GM19463 (cell line): ENCODE results near the gene GNG13.

Experiments
- ATAC-seq: cut with Tn5 transposase; IDR thresholded peaks from one replicate; pipeline ENCODE4 v1.9.1; 2021; ENCODE audit warnings: mild to moderate bottlenecking, moderate library complexity; ENCODE audit not compliant: unreplicated experiment

The GNG13 gene

DNA sequence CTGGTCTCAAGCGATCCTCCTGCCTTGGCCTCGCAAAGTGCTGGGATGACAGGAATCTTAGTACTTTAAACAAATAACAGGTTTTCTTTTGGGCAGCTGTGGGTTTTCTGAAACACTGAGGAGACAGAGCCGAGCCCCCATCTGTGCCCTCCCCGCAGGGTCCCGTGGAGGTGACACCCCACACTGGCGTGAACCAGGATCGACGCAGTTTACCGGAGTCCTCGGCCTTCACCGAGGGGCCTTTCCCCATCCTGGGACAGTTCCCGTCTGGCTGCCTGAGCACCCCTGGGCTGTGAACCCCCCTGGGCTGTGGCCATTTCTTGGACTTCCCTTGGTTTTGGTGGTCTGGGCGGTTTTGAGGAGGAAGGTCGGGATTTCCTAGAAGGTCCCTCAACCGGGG, 15.3 kb upstream of the GNG13 start:
- ATAC-seq = no peak

DNA sequence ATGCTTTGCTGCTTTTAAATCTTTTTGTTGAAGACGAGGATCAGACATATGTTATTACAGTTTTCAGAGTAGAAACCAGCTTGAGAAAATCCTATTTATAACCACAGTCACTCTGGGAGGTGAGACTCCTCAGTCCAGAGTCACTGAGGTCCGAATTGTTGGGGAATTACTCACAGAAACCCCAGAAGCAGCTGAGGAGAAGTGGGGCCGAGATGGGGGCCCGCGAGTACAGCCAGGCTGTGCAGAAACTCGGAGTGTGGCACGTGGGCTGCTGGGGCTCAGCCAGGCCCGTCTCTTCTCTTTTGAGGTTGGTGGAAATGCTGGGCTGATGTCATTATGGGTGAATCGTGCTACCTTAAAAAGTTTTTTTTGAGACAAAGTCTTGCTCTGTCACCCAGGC, 14.4 kb upstream of the GNG13 start:
- ATAC-seq = no peak

DNA sequence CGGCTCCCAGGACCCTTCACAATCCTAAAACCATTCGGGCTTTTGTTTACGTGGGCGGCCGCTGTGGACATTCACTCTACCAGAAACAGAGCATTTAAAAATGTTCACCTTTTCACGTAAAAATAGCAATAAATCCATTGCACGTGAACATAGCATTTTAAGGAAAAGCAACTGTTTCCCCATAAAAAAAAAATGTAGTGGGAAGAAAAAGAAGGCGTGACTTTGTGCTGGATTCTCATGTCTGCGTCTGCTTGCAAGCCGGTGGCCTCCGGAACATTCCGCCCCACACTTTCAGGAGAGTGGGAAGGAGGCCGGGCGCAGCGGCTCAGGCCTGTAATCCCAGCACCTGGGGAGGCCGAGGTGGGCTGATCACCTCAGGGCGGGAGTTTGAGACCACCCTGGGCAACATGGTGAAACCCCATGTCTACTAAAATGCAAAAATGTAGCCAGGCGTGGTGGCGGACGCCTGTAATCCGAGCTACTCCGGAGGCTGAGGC, 13.4 kb upstream of the GNG13 start:
- ATAC-seq = no peak

DNA sequence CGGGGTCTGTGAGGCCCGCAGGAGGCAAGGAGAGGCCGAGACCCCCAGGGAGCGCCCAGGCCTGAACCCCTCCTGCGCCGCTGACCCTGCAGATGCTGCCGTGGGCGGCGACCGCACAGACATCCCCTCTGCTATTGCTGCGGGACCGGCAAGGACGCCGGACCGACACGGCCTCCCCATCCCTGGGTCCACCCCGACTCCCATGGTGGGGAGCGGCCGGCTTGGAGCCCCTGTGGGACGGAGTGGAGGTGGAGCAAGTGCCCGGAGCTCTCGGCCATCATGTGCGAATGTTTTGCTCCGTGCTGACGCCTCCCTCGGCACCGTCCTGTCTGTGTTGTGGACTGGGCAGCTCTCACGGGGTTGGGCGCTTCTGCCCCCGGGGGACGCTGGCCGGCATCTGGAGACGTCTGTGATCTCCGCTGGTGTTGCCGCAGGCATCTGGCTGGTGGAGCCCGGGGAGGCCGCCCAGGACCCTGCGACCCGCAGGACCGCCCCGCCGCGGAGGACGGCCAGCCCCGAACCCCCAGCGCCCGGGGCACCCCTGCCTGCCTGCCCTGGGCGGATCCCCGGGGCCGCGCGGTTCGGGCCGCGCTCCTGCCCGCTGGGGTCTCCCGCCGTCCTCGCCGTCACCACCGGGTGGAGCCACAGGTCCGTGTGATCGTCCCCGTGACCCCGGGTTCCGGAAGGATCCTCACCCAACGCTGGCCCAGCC, 12.8 kb upstream of the GNG13 start:
- no peak for ATAC-seq

DNA sequence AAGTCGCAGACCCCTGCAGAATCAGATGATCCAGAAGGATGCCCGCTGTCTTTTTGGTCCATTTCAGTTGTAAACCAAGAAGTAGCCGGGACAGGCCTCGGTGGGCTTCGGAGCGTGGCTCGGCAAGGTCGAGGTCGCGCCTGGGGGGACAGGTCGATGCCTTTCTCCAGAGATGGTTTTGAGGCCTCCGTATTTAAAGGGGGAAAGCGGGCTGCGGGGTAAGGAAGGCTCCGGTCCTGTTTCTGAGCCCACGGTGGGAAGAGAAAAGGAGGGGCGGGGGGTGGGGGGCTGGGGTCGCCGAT, 7.5 kb upstream of the GNG13 start:
- ATAC-seq = no peak

DNA sequence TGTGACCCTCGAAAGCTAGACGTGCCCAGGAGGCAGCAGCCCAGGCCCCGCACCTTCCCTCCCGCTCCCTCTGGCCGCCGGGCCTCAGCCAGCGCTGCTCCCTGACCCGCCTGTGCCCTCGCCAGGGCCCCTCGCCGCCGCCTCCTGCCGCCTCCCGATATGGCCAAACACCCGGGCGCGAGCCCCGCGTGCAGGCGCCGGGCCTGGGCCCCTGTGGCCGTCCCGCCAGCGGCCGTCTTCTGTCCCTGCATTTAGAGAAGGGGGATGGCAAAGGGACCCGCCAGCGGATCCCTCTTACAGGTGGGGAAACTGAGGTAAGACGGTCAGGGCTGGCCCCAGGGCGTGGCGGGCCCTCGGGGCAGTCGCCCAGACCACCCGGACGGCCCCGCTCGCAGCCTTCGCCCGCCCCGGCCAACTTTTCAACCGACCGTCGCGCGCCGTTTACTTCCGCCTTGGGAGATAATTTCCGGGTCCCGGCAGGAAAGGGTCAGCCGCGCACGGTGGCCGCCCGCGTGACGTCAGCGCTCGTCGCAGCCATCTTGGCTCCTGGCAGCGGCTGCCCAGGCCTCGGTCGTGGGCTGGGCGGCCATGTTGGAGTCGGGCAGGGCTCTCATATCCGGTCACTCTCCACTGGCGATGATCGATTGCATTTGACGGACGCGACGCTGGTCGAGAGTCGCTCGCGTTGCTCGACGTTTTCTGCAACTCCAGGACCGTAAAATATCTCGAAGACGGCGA, 7.0 kb upstream of the GNG13 start:
- ATAC-seq = peak; percentile 99

DNA sequence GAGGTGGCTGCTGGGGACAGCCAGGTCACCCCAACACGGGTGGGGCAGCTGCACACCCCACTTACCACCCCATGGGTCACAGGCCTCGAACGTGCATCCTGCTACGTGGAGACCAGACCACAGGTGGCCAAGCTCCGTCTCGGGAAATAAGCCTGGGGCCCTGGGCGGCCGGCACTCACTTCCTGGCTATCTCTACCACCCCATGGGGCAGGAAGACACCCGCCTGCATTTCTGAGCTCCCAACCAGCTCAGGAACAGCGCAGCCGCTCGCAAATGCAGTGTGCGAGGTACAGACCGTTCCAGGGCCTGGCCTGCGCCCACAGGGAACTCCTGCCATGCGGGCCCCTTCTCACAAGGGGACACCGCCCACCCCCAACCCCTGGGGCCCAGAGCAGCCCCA, 4.9 kb upstream of the GNG13 start:
- no peak for ATAC-seq

DNA sequence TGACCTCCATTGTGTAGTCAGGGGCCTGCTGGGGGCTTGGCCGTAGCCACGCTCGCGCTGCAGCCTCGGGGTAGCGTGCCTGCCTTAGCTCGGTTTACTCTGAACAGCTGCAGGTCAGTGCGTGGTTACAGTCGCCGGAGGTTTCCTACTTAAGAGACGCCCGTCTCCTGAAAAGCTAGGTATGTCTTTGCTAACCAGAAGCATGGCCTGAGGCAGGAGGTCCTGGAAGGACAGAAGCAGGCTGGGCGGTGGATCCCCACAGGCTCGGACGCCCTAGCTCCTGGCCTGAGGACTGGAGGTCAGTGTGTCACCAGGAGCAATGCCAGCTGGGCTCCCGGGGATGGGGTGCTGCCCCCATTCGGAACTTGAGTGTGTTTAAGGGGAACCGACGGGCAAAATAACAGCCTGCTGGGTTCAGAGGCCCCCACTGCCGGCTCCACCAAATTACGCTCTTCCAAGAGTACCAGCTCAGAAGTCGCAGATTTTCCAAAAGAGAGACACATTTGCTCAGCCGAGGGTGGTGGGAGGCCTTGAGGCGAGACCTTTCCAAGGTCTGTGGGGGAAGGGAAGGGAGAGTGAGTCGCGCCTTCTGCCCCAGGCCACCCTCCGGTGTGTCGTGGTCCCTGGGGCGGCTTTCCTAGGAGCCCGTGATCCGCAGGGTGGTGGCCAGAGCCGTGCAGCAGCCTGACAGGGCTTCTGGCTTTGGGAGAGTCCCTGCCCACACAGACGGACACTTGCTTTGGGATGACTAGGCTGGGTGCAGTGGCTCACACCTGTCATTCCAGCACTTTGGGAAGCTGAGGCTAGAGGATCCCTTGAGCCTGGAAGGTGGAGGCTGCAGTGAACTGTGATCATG, 3.9 kb upstream of the GNG13 start:
- ATAC-seq = no peak

DNA sequence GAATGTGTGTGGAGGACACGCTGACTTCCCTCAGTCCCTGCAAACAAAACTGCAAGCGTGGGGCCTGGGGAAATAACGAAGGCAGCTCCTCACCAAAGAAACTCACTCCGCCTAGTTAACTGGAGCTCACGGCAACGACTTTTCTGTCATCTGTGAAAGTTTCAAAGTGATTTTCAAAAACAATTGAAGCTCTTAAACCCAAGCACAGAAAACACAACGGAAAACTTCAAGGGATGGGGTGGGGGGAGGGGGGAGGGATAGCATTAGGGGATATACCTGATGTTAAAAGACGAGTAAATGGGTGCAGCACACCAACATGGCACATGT, 3.2 kb upstream of the GNG13 start:
- ATAC-seq = no peak

DNA sequence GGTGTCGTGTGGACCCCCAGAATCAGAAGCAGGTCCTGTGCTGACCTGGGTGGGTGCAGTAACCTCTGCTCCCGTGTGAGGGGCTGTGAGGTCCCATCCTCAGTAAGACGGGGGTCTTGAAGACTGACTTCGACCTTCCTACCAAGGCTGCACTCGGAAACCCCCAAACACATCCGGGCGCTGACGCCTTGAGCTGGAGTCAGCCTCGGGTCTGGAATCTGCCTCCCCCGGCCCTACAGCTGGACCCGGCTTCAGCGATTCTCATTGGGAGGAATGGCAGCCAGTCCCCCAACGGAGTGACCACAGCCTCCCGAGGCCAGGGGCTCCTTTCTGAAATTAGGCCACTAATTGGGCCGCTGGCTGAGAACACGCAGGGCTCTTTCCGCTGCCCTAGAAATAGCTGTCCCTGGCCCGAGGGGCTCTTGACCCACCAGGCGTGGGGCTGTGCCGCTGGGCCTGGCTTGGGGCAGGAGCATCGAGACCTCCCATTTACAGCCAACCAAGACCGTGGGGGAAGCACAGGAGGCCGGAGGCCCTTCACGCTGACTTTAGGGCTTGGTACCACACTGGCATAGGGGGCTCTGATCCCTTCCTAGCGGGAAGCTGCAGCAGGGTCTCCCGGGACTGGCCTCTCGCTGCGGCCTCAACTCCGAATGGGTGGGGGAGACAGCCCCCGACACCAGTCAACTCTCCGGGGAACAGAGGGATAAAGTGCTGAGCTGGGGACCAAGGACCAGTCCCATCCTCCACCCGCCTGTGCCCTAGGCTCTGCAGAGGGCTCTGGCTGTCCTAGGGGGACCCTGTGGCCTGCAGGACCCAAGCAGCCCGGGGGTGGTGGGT, 2.6 kb upstream of the GNG13 start:
- ATAC-seq = no peak

DNA sequence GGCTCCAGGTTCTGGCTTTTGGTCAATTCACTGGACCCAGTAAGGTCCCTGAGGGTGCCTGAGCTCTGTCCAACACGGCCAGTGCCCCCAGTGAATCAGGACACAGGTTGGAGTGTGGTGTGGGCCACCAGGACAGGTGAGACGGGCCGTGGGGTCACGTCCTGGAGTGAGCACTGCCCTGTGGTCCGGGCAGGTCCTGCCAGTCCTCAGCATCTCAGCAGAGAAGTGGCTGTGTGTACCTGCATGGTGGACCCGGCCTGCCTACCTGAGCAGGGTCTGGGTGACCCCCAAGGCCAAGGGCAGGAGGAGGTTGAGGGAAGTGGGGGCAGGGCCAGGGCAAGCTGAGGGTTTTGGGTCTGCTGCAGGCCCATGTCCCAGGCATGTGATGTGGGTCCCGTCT, 1.9 kb upstream of the GNG13 start:
- ATAC-seq = no peak

DNA sequence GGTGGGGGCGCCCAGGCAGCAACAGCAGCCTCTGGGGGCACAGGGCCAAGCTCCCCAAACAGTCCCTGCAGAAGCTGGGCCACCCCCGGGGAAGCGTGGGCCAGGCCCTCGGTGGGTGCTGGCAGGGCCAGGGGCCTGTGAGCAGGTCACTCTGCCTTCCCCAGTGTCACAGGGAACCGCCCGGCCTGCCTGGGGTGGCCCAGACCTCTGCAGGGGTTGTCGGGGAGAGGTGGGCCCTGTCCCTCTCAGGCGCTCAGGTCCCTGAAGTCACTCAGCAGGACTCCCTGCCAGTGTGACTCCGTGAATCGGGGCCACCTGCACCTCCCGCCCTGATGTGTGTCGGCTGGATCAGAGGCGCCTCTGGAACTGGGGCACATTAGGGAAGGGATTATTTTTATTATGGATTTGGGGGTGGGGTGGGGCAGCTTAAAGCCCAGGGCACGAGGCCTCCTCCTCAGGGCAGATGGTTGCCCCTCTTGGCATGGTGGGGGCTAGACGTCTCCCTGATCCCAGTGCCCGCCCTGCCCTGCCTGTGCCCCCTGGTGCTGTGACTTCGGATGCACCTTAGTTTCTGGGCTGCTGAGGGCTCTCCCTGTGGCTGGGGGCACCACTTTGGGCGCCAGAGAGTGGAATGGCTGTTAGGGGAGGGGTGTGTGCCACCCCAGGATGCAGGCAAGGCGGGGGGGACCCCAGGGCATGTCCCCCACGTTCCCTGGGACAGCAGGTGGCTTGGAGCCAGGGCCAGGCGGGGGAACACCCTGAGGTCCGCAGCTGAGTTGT, 1.2 kb upstream of the GNG13 start:
- ATAC-seq = no peak

DNA sequence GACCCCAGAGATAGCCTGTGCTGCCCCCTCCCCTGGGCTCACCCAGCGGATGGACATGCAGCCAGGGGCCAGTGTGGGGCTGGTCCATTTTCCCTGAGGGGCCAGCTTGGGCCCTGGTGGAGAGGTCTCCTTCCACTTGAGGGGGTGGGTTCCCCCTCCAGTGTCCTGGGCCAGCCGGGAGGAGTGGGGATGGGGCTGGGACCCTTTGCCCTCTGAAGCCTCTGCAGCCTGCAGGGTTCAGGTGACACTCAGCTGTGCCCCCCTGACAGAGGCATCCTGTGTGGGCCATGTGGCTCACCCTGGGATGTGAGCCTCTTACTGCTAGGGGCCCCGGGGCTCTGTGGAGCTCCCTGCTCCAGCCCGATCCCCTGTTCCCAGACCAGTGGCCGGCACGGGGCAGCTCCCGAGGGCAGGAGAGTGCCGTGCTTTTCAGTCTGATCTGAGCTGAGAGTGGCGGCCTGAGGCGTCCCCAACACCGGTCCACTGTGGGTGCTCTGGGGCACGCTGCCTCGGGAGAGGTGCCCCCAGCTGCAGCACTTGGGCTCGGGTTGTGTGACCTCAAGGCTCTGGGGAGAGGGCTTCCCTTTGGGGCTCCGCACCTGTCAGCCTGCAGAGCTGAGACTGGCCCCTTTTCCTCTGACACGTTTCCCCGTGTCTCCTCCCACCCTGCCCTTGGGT, 439 bp upstream of the GNG13 start:
- no peak for ATAC-seq

DNA sequence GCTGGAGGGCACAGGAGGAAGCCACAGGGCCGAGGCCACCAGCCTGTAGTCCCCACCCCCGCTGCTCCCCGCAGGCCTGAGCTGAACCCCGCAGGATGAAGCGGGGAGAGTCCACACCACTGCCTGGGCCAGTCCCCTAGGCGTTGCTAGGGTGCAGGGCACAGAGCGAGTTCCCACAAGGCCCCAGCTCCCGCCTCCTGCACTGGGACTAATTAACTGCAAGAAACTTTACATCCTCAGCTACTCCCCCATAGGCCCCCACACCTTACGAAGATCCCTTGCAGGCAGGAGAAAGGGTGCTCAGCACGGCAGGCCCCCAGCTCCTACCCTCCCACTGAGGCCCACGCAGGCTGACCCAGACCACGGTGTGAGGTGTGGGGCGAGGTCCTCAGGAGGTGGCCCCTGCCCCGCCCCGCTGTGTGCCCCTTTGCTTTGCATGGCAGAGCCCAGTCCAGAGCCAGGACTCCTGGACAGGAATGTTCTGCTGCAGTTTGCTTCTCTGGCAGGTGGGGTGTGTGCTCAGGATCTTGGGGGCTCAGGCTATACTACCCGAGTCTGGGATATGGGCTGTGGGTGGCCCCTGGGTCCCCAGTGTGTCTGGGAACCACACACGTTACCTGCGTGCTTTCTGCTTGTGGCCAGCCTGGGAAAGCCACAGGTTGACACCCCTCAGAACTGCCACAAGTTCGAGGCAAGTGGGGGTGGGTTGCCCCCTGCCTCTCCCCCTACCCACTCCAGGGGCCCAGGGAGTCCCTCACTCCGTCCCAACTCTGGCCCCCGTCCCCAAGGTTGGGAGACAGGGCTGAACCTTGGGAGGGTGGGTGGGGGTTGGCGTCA, 1.2 kb downstream of the GNG13 start:
- ATAC-seq = no peak

DNA sequence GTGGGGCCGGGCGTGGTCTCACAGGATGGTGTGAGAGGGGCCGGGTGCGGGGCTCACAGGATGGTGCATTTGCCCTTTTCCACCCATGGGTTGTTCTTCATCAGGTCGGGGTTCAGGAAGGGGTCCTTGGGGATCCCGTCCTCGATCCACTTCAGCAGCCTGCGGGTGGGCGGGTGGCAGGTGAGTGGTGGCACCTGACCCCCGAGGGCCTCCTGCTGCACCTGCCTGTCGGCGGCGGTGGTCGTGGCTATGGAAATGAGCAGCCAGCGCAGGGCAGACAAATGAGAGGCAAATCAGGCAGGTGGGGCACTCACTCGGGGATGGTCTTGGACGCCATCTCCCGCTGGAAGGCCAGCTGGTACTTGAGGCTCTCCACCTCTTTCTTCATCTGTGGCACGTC, 1.9 kb downstream of the GNG13 start:
- ATAC-seq = no peak

DNA sequence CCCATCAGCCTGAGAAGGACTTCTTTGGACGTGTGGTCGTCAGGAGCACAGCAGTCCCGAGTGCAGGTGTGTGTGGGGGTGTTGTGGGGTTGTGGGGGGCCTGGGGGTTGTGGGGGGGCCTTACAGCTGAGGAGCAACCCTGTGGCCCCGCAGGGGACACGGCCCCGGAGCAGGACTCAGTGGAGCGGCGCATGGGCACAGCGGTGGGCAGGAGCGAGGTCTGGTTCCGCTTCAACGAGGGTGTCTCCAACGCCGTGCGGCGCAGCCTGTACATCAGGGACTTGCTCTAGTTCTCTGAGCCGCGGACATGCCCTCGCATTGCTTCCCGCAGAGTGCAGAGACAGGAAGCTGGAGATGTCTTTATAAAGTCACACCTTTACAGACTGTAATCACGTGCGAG, 2.8 kb downstream of the GNG13 start:
- ATAC-seq = no peak

DNA sequence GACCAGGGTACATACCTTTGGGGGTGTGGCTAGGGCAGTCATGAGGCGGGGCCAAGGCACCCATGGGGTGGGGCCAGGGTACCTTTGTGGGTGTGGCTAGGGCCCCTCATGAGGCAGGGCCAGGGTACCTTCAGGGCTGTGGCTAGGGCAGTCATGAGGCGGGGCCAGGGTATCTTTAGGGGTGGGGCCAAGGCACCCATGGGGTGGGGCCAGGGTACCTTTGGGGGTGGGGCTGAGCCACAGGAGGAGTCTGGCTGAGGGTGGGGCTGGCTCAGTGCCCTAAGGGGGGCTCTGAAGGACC, 3.5 kb downstream of the GNG13 start:
- no peak for ATAC-seq

DNA sequence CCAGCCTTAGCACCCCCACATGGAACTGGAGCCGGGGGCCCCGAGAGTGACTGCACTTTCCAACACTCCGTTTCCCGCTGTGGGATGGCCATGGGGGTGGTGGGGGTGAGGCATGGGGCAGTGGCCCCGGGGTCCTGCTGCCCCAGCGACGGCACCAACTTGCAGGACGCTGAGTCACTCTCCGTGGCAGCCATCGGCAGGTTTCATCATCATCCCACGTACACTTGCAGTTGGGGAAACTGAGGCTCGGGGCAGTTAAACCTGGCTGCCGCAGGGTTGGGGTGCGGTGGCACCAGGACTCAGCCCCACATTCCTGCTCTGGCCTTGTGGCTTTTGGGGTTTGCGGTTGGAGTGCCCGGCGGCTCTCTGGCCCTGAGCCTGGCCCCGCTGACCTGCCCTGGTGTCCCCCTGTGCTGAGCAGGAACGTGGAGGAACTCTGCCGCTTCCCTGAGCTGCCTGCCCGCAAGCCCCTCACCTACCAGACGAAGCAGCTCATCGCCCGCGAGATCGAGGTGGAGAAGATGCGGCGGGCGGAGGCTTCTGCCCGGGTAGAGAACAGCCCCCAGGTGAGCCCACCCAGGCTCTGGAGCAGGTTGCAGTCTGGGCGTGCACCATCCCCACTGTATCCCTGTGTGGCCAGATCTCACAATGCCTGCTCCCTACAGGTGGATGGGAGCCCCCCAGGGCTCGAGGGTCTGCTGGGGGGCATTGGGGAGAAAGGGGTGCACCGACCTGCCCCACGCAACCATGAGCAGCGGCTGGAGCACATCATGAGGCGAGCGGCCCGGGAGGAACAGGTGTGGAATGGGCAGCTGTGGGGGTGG, 4.0 kb downstream of the GNG13 start:
- no peak for ATAC-seq
